Lung (tissue), 12 donors: ENCODE data around the gene OGFRL1. TPM values are rescaled to one million over a fixed set of nuclear protein-coding genes. Genes with fewer than 3 reads are reported as not detected.

Source experiments
- ATAC-seq: fragments of 200-7000 bp; cut with Tn5 transposase; one replicate; pipeline ENCODE4 v1.9.1; 2020; ENCODE audit warnings: moderate number of reproducible peaks; ENCODE audit not compliant: insufficient read depth, low FRiP score
- DNase-seq, 3 donors: peaks; one replicate each; pipeline ENCODE4 v3.0.0-alpha.2; 2013 to 2017
- H3K27ac ChIP-seq, 2 donors: one replicate each; pipeline ENCODE4 v1.5.1; 2013; ENCODE audit warnings: mild to moderate bottlenecking in 2 of 2, moderate library complexity in 2 of 2, control low read depth in 1 of 2, inconsistent platforms in 1 of 2, low read depth in 1 of 2, low read length in 1 of 2
- H3K27me3 ChIP-seq, 3 donors: one replicate each; pipeline ENCODE4 v1.5.1; 2013; ENCODE audit warnings: low read length in 2 of 3; ENCODE audit not compliant: control insufficient read depth in 3 of 3, insufficient read depth in 3 of 3
- H3K36me3 ChIP-seq, 4 donors: one replicate each; pipeline ENCODE4 v1.5.1; 2013; ENCODE audit warnings: low read length in 4 of 4, mild to moderate bottlenecking in 1 of 4, moderate library complexity in 1 of 4; ENCODE audit not compliant: control insufficient read depth in 4 of 4, insufficient read depth in 4 of 4
- H3K4me1 ChIP-seq, 5 donors: one replicate each; pipeline ENCODE4 v1.5.1; 2013; ENCODE audit warnings: low read length in 5 of 5, mild to moderate bottlenecking in 2 of 5, moderate library complexity in 1 of 5; ENCODE audit not compliant: control insufficient read depth in 5 of 5, insufficient read depth in 5 of 5
- H3K4me3 ChIP-seq: one replicate; pipeline ENCODE4 v1.5.1; 2013; ENCODE audit warnings: mild to moderate bottlenecking, control low read depth, moderate library complexity
- H3K9ac ChIP-seq, 2 donors: one replicate each; pipeline ENCODE4 v1.5.1; 2013; ENCODE audit warnings: low read length in 2 of 2, control low read depth in 1 of 2; ENCODE audit not compliant: insufficient read depth in 1 of 2
- H3K9me3 ChIP-seq, 4 donors: one replicate each; pipeline ENCODE4 v1.5.1; 2013; ENCODE audit warnings: low read length in 3 of 4, mild to moderate bottlenecking in 1 of 4, moderate library complexity in 1 of 4; ENCODE audit not compliant: control insufficient read depth in 4 of 4, insufficient read depth in 3 of 4
- CTCF ChIP-seq: IDR thresholded peaks from 2 replicates; pipeline ENCODE4 v1.5.1; 2012; ENCODE audit warnings: mild to moderate bottlenecking; ENCODE audit errors: control extremely low read depth, extremely low read depth
- WGBS, 2 donors: extraction: QIAGEN DNeasy Blood & Tissue Kit; methylation state at CpG; one replicate each; pipeline ENCODE4 v1.1.7; 2013; 5-methylcytosine and 5-hydroxymethylcytosine counted together
- polyA plus RNA-seq, 2 donors: library from polyadenylated mRNA; stranded (reverse); fragments of 200-250 nt; gene quantifications; one replicate each; pipeline ENCODE4 v1.2.1, GENCODE V29; 2013
- total RNA-seq, 2 donors: library from RNA; depleted of rRNA in 1 of 2; stranded (reverse); fragments of >200 nt in 1 of 2; gene quantifications; one replicate each; pipeline ENCODE4 v1.2.1, GENCODE V29; 2014 to 2021
- donor health status: control.
- donor health status: control.
- donor health status: Bipolar disorder and iron deficiency.
- donor health status: healthy.
- donor health status: DM: yes; HTN: yes; CAD: no.

The OGFRL1 gene
- total and polyA plus RNA-seq, 4 donors = 6.7 to 24.0 (median 14.6) TPM

- Histone ChIP-seq H3K9ac (no peak overlapping the region), H3K27me3 (no peaks in the 10 kb centered on the region), H3K9me3 (no peaks in the 10 kb centered on the region), H3K36me3 (no peaks in the 10 kb centered on the region), H3K4me3 (no peak overlapping the region), H3K4me1 (peaks cover 0 to 9% (median 3%) of the 10 kb centered on the region in 5 donors), H3K27ac (no peak overlapping the region)
- no peak for ATAC-seq
- no peak for TF ChIP-seq CTCF
- WGBS, 2 donors = 80 to 94% methylated on average over 4 of the region's 4 CpGs
- DNase-seq = no peak
Measured at GRCh38 chr6:71338540-71339316, 50.1 kb downstream of the OGFRL1 start.

- 70 to 82% methylated on average over 2 of the region's 2 CpGs for WGBS, 2 donors
- TF ChIP-seq CTCF = no peak
- H3K27me3 ChIP-seq = no peaks in the 10 kb centered on the region
Measured at GRCh38 chr6:71342772-71343171, 54.2 kb downstream of the OGFRL1 start.

GRCh38 chr6:71345476-71346333 lies 57.1 kb downstream of the OGFRL1 start:
- Histone ChIP-seq H3K27me3 (no peaks in the 10 kb centered on the region), H3K4me3 (no peak overlapping the region), H3K9me3 (no peaks in the 10 kb centered on the region), H3K4me1 (peaks cover 0 to 11% (median 9%) of the 10 kb centered on the region in 5 donors), H3K27ac (no peak overlapping the region), H3K36me3 (peaks cover 0 to 4% (median 1%) of the 10 kb centered on the region in 4 donors), H3K9ac (no peak overlapping the region)
- no peak for ATAC-seq
- DNase-seq = no peak
- WGBS, 2 donors = 87 to 89% methylated on average over 5 of the region's 5 CpGs
- no peak for TF ChIP-seq CTCF

More at GRCh38 chr6:71342772-71343171, 54.2 kb downstream of the OGFRL1 start:
- DNase-seq = no peak
- Histone ChIP-seq H3K36me3 (peaks cover 0 to 4% (median 1%) of the 10 kb centered on the region in 4 donors), H3K9ac (no peak overlapping the region), H3K4me1 (peaks cover 0 to 8% (median 0%) of the 10 kb centered on the region in 5 donors), H3K9me3 (no peaks in the 10 kb centered on the region), H3K27ac (no peak overlapping the region), H3K4me3 (no peak overlapping the region)
- no peak for ATAC-seq
